ENCODE measurements around the gene CYP1A1.
"Not testable (repeated sequence)": the region's sequence is repeated elsewhere in the genome, so short reads cannot be mapped to it uniquely, and the experiment has no call there.

Gene CYP1A1, protein sequence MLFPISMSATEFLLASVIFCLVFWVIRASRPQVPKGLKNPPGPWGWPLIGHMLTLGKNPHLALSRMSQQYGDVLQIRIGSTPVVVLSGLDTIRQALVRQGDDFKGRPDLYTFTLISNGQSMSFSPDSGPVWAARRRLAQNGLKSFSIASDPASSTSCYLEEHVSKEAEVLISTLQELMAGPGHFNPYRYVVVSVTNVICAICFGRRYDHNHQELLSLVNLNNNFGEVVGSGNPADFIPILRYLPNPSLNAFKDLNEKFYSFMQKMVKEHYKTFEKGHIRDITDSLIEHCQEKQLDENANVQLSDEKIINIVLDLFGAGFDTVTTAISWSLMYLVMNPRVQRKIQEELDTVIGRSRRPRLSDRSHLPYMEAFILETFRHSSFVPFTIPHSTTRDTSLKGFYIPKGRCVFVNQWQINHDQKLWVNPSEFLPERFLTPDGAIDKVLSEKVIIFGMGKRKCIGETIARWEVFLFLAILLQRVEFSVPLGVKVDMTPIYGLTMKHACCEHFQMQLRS

DNA sequence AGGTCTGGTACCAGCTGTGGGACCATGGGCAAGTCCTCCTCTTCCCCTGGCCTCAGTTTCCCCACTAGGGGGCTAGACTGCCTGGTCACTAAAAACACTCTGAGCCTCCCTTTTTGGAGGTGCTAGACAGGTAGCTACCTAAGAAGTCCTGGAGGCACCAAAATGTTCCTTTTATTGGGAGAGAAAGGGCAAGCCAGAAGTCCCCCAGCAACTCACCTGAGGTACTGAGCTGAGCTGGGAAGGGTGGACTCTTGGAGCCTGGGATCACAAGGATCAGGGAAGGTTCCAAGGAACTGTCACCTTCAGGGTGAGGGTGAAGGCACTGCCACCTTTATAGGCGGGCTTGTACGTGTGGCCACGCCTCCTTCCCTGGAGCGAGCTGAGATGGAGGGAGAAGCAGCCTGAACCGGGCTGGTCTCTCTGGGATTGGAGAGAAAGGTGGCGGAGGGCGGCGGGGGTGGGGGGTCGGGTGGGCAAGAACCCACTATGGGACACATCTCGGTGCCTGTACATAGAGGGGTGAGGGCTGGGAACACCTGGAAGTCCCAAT lies at the start of gene CYP1A1:
CYP1A1 (minus strand) TSS at position 304 of the 550 bp plus-strand sequence. CDS start 2,431 bp downstream, outside the sequence.
- peak; percentile 1 for DNase-seq

DNA sequence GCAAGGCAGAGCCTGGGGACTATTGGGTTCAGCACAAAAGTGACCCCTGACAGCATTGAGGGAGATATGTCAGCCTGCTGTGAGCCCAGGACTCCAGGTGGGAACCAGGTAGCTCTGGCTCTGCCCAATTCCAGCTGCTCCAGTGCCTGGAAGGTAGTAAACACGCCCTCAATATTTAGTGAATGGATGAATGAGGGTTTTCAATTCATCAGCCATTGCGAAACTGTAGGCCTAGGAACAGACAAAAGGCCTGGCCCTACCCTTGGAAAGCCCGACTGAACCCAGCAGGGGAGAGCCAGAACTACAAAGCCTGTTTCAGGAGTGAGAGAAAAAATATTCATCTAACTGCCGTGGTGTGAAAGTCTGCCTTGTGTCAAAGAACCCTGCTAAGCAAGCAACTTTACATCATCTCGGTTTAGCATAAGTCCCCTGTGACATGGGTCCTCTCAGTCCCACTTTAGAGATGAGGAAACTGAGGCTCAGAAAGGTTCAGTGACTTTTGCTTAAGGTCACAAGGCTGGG lies 48.5 kb upstream of the CYP1A1 start:
- no peak for DNase-seq

DNA sequence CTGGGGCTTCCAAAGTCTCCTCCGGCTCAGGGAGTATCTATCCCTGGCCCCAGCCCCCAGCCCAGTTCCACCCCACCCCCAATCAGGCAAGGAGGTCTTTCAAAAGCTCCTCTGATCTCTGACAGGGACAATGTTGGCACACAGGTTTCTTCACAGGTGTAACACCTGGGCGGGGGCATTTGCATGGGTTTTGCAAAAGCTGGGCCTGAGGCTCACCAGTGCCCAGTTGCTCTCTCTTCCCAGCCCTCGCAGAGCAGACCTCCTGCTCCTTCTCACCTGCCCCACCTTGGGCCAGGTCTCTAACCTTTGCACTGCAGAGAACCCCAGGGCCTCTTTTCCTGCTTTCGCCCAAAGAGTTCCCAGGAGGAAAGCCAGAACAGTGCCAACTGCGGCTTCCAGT lies 48.0 kb upstream of the CYP1A1 start:
- DNase-seq: no peak

DNA sequence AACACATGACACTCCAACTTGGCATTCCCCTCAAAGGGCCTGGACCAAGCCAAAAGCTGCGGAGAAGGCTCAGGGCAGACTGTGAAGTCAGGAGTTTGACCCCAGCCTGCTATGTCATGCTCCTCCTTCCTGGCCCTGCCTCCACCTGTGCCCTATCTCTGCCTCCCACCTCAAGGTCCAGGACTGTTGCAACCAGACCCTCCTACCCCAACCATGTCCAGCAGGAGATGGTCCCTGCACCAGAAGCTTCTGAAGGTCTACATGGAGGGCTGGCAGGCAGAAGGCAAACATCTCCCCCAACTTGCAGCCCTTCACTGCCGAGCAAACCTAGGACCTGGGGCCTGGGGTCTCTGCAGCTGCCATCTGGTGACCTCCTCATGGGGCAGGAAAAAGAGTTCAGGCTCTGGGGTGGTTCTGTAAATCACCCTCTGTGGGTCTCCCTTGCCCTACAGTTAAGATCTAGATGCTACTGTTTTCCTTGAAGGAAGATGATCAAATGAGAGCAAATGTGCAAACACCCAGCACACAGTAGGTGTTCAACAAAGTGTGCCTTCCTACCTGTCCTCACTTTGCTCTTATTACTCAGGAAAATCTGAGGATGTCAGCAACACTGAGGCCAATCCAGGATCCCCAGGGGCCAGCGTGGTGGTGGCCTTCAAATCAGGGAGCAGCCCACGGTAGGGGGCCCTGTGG lies 45.0 kb upstream of the CYP1A1 start:
- DNase-seq: no peak

DNA sequence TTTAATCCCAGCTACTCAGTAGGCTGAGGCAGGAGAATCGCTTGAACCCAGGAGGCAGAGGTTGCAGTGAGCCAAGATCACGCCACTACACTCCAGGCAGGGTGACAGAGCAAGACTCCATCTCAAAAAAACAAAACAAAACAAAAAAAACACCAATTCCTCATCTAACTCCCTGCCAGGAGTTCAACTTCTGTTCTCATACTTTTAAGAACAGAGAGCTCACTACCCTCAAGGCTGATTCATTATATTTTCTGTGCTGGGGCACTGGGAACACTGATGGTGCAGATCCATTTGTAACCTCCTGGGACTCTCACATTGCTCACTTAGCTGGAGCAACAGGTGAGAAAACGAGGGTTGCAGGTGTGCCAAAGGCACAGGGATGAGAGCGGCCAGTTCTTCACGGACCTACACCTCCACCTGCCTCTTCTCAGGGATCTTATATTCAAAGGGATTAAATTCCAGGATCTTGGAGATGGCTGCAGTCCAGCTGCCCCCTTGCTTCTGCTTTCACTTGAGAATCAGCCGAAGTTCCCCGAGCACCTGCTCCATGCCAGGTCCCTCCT lies 44.2 kb upstream of the CYP1A1 start:
- no peak for DNase-seq

DNA sequence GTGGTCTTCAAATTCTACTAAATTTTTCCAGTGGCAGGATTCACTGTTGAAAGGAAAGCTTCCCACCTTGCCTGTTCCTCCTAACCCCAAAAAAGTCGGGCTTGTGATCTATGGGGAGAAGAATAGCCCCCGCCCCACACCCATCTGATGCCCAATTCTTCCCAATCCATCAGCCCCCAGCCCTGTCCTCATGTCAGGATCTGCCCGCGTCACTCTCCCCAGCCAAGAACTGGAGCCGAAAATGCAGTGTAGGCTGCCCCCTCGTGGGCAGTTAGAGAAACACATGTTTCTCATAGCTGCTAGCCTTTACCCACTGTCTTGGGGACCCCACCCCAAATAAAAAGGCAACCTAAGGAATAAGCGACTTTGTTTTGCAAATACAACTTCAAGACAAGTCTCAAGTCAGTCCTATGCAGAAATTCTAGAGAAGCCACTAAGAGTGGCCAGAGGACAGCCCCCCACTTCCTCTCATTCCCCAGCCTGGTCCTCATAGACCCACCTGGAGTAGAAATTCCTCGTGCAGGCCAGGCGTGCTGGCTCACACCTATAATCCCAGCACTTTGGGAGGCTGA lies 43.5 kb upstream of the CYP1A1 start:
- no peak for DNase-seq

DNA sequence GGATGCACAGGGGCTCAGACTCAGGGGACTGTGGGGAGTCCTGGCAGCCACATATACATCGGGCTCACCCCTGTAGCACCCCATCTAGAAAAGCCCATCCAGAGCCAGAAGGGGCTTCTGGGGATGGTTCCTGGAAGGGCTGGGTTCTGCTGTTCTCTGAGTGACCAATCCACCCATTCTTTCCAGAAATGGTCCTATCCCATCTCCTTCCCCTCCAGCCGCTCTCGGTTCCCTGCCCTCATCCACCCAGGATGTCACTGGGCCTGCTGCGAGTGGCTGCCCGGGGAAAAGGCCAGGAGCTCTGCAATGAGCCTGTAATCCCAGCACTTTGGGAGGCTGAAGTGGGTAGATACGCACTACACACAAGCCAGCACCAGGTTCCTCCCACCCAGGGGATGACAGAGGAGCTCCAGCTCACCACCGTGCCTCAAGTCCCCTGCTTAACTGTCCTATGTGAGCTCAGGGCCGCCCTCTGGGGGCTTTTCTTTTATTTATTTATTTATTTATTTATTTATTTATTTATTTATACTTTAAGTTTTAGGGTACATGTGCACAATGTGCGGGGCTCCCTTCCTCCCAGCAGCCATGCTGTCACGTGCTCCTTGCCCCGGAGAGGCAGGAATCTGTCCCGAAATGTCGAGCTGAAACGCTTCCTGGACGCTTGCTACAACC lies 42.9 kb upstream of the CYP1A1 start:
- DNase-seq: no peak

DNA sequence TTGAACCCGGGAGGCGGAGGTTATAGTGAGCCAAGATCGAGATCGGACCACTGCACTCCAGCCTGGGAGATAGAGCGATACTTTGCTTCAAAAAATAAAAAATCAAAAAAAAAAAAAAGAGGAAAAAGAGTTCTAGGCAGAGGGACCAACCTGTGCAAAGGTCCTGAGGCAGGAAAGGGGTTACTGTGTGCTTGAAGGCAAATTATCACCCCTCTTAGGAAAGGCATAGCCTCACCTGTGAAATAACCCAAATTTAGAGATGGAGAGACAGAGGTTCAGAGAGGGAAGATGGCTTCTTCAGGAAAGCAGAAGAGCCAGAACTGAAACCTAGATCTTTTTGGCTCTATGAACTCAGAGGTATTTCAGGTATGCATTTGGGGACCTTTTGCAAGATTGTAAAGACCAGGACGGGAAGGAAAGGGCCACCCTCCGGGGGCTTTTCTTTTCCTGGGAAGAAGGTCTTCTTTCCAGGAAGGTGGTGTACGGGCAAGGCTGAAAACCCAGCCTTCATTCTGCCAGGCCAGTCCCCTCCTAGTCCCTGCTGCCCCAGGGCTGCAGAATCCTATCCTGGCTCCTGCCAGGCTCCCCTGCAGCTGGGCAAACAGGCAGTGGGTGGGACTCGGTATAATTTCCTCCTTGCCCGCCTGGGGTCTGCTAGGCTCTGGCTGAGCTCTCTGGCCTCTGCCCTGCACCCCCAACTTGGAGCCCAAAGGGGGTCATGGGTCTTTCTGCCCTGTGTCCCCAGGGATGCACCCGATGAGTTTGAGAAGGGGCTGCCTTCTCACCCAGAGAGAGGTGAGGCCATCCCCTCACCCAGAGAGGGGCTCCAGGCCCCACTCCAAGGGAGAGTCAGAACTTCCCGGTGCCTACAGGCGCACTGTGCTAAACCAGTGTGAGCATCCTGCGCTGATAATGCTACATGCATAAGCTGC lies 42.1 kb upstream of the CYP1A1 start:
- DNase-seq: no peak

DNA sequence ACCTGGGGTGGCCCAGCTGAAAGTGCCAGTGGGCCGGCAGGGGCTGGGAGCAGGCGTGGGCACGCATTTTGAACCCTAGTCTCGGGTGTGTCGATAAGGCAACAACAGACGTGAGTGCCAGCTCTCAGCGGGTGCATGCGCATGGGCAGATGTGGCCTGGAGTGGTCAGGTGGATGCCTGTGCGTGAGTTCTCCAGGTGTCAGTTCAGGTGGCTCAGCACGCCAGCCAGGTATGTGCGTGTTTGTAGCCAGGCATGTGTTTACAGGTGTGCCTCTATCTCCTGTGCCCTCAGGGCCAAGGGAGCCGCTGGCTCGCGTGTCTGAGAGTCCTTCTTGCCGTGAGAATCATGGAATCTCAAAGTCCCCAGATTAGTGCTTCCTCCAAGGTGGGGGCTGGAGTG lies 38.1 kb upstream of the CYP1A1 start:
- DNase-seq: no peak

DNA sequence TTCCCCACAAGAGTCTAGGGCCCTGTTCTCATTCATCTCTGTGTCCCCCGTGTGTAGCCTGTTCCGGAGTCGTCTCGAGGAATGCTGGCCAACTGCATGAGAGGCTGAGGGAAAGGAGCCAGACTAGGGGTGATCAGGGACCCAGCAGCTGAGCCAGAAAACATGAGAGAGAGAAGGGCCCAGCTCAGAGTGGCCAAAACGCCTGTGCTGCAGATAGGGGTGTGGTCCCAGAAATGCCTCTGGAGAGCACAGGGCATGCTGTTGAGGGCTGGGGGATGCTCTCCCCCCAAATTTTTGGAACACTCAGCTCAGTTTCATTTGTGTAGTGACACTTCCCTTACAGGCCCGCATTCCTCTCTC lies 37.4 kb upstream of the CYP1A1 start:
- DNase-seq: no peak

DNA sequence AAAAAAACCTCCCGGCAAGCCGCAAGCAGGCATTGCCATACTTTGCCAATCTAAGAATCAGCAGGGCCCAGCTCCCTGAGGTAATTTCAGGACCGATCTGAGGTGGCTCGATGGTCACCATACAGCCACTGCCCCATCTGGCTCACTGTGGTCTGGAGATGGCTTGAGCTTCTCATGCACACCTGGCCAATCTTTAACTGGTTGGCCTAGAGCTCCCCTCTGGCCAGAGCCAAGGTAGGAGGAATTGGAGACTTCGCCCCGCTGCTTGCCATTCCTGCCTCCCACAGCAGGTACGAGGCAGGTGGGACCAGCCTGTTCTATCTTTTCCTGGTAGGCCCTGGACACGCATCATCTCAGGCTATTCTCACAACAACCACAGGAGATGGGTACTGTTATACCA lies 33.4 kb upstream of the CYP1A1 start:
- DNase-seq: no peak

DNA sequence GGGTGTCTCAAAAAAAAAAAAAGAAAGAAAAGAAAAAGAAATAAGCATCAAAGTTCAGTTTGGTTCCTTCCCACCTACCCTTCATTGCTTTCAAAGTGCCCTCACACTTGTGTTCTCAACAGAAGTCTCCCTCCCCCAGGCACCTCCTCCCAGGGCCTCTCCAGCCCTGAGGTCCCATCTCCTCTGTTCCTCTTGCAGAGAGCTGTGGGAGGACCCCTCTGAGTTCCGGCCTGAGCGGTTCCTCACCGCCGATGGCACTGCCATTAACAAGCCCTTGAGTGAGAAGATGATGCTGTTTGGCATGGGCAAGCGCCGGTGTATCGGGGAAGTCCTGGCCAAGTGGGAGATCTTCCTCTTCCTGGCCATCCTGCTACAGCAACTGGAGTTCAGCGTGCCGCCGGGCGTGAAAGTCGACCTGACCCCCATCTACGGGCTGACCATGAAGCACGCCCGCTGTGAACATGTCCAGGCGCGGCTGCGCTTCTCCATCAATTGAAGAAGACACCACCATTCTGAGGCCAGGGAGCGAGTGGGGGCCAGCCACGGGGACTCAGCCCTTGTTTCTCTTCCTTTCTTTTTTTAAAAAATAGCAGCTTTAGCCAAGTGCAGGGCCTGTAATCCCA lies 29.4 kb upstream of the CYP1A1 start:
- no peak for DNase-seq

DNA sequence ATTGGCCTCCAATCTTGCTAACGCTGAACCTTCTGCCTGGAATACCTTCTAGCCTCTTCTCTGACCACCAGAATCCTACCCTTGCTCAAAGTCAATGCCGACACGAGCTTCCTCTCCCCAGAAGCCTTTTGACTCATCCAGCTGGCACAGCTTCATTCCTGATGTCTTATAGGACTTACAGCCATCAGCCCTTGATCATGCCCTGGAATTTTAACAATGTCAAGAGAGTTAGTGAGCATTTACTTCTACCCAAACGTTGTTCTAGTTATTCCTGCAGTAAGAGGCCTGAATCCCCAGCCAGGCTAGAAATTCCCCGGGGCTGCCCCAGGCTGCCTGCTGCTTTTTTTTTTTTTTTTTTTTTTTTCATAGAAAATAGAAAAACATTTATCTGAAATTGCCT lies 27.2 kb upstream of the CYP1A1 start:
- no peak for DNase-seq

DNA sequence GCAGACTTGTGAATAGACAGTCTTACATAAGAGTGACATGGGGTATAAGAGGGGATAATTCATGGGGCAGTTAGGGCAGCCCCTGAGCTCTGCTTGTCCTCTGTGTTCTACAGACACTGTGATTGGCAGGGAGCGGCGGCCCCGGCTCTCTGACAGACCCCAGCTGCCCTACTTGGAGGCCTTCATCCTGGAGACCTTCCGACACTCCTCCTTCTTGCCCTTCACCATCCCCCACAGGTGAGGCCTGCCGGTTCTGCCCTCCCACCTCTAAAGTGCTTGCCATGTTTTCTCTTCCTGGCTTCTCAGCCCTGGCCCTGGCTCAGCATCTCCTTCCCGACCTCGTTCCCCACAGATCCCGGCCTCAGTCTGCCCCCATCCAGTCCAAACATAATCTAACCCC lies 26.7 kb upstream of the CYP1A1 start:
- no peak for DNase-seq

DNA sequence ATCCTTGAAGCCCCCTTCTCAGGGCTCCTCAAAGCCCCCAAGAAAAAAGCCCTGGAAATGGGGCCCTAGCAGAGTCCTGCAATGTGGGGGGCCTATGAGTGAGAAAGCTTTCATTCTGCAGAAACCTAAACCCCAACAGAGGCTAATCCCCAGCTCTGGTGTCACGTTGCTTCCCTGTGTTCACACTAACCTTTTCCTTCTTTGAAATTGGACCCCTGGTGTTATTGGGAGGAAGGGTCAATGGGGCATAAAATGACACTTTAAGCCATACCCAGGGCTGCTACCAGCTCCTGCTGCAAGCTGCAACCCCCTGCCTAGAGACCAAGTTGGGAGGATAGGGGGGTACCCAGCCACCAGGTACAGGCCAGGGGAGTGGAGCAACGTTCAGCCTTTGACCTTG lies 25.4 kb upstream of the CYP1A1 start:
- DNase-seq: no peak

DNA sequence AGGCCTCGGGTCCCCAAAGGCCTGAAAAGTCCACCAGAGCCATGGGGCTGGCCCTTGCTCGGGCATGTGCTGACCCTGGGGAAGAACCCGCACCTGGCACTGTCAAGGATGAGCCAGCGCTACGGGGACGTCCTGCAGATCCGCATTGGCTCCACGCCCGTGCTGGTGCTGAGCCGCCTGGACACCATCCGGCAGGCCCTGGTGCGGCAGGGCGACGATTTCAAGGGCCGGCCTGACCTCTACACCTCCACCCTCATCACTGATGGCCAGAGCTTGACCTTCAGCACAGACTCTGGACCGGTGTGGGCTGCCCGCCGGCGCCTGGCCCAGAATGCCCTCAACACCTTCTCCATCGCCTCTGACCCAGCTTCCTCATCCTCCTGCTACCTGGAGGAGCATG lies 24.5 kb upstream of the CYP1A1 start:
- no peak for DNase-seq

DNA sequence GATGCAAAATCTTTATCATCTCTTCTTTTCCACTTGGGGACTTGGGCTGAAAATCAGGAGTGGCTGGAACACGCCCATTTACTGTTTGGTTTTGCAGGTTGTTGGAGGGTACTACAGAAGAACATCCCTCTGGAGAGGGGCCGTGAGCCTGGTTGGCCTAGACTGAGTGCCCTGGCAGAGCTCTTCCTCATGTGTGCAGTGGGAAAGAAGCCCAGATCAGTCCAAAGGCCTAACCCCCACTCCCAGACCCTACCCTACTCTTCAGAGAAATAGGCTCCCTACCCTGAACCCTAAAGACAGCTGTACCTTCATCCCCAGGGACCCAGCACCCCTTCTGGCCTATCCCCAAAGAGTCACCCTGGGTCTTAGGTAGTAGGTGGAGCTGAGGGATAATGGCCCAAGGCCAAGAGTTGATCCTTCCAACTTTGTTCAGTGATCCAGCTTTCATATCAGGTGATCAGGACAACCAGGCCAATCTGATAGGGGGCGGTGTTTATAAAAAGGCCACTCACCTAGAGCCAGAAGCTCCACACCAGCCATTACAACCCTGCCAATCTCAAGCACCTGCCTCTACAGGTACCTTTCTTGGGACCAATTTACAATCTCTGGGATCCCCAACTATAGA lies 23.1 kb upstream of the CYP1A1 start, which contains the start of gene CYP1A2:
CYP1A2 (plus strand) TSS at position 524 of the 625 bp plus-strand sequence. CDS start 894 bp downstream, outside the sequence.
- DNase-seq: no peak

DNA sequence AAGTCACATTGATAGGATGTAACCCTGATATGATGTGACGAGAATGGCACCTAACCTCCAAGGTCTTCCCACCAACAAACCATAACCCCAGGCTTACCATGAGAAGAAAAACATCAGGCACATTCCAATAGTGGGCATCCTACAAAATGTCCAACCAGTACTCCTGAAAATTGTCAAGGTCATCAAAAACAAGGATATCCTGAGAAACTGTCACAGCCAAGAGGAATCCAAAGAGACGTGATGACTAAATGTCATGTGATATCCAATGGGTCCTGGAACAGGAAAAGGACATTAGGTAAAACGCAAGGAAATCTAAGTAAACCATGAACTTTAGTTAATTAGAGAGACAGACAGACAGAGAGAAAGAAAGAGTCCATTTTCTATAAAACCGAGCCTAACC lies 21.1 kb upstream of the CYP1A1 start:
- DNase-seq: no peak

DNA sequence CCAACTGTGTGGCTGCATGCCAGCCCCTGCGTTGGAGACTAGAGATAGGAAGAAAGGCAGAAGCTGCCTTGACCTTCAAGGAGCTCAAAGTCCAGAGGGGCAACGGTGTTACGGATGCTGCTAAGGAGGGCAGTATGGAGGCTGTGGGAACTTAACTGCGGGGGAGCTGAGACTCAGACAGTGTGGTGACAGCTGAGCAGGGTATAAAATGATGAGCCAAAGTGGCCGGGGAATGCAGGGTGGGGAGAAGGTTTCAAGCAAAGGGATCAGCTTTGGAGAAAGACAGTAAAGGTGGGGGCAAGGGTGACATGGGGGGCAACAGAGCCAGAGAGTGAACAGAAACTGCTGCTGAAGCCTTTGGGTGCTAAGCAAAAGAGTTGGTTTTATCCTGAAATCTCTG lies 17.1 kb upstream of the CYP1A1 start:
- no peak for DNase-seq

DNA sequence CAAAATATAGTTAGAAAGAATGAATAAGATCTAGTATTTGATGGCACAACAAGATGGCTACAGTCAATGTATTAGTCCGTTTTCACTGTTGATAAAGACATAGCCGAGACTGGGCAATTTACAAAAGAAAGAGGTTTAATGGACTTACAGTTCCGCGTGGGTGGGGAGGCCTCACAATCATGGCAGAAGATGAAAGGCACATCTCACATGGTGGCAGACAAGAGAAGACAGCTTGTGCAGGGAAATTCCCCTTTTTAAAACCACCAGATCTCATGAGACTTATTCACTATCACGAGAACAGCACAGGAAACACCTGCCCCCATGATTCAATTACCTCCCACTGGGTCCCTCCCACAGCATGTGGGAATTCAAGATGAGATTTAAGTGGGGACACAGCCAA lies 12.9 kb upstream of the CYP1A1 start:
- DNase-seq: not testable (repeated sequence)

Data from NCI-H1105 (cell line).